ENCODE results near the gene SLC17A9.

GRCh38 chr20:62975251-62975760 lies 22.8 kb downstream of the SLC17A9 start:
- TF ChIP-seq EZH2 (IDR thresholded peaks at IDR 0.05; ENCODE audit: insufficient read depth, low read length) (no peak), CTCF (IDR thresholded peaks at IDR 0.05; ENCODE audit: insufficient read depth, low read depth, low read length) (no peak)
